ENCODE measurements around the gene HOXD10.

The HOXD10 gene

GRCh38 chr2:176096986-176097819 is 19.4 kb upstream of the HOXD10 start:
- peak; percentile 72 for ATAC-seq (ENCODE audit: low read depth)
- H3K4me1 Mint-ChIP-seq: peaks cover 11% of the 10 kb centered on the region
- H3K4me3 Mint-ChIP-seq: peak overlapping the region; percentile 72
- H3K27ac Mint-ChIP-seq: peak overlapping the region; percentile 53
- peaks cover 3% of the 10 kb centered on the region for H3K9me3 Mint-ChIP-seq
- no peaks in the 10 kb centered on the region for H3K36me3 Mint-ChIP-seq
- peaks cover 37% of the 10 kb centered on the region for H3K27me3 Mint-ChIP-seq
- peak; percentile 34 to 55 for DNase-seq (ENCODE audit: low spot score in 2 of 2)

GRCh38 chr2:176097820-176098365 is 18.7 kb upstream of the HOXD10 start:
- peaks cover 11% of the 10 kb centered on the region for H3K4me1 Mint-ChIP-seq
- no peak for DNase-seq (ENCODE audit: low spot score in 2 of 2)
- H3K4me3 Mint-ChIP-seq: peak overlapping the region; percentile 72
- ATAC-seq (ENCODE audit: low read depth): no peak
- H3K9me3 Mint-ChIP-seq: peaks cover 3% of the 10 kb centered on the region
- peaks cover 37% of the 10 kb centered on the region for H3K27me3 Mint-ChIP-seq
- no peak overlapping the region for H3K27ac Mint-ChIP-seq
- no peaks in the 10 kb centered on the region for H3K36me3 Mint-ChIP-seq

- Mint-ChIP-seq H3K36me3 (no peaks in the 10 kb centered on the region), H3K27ac (no peak overlapping the region), H3K4me3 (no peak overlapping the region), H3K9me3 (peaks cover 3% of the 10 kb centered on the region), H3K4me1 (peaks cover 11% of the 10 kb centered on the region), H3K27me3 (peaks cover 35% of the 10 kb centered on the region)
- ATAC-seq (ENCODE audit: low read depth): no peak
- no peak for DNase-seq (ENCODE audit: low spot score in 2 of 2)
Measured at GRCh38 chr2:176098366-176099158, 18.0 kb upstream of the HOXD10 start.

- Mint-ChIP-seq H3K4me3 (no peak overlapping the region), H3K36me3 (no peaks in the 10 kb centered on the region), H3K9me3 (no peaks in the 10 kb centered on the region), H3K27ac (no peak overlapping the region), H3K4me1 (peaks cover 11% of the 10 kb centered on the region), H3K27me3 (peaks cover 28% of the 10 kb centered on the region)
- DNase-seq (ENCODE audit: low spot score in 2 of 2): no peak
- ATAC-seq (ENCODE audit: low read depth): no peak
Measured at GRCh38 chr2:176099159-176099727, 17.3 kb upstream of the HOXD10 start.

GRCh38 chr2:176099728-176100546 is 16.6 kb upstream of the HOXD10 start, which contains the start of gene HOXD12:
HOXD12 (plus strand) TSS chr2:176099795; CDS start chr2:176099802, 7 bp downstream.
- Mint-ChIP-seq H3K27ac (no peak within 1 kb of the TSS), H3K9me3 (no peaks in the 10 kb centered on the region), H3K4me1 (peaks cover 12% of the 10 kb centered on the region), H3K4me3 (no peak within 1 kb of the TSS), H3K27me3 (peaks cover 27% of the 10 kb centered on the region), H3K36me3 (no peaks in the 10 kb centered on the region)
- DNase-seq (ENCODE audit: low spot score in 2 of 2) (no peak), ATAC-seq (ENCODE audit: low read depth) (no peak)

GRCh38 chr2:176100547-176101140 is 15.9 kb upstream of the HOXD10 start:
- H3K9me3 Mint-ChIP-seq: no peaks in the 10 kb centered on the region
- peaks cover 15% of the 10 kb centered on the region for H3K4me1 Mint-ChIP-seq
- ATAC-seq (ENCODE audit: low read depth): no peak
- no peak for DNase-seq (ENCODE audit: low spot score in 2 of 2)
- peaks cover 30% of the 10 kb centered on the region for H3K27me3 Mint-ChIP-seq
- no peaks in the 10 kb centered on the region for H3K36me3 Mint-ChIP-seq
- H3K27ac Mint-ChIP-seq: no peak overlapping the region
- no peak overlapping the region for H3K4me3 Mint-ChIP-seq

- Mint-ChIP-seq H3K27ac (no peak overlapping the region), H3K36me3 (peaks cover 3% of the 10 kb centered on the region)
Measured at GRCh38 chr2:176101216-176101830, 15.3 kb upstream of the HOXD10 start.

GRCh38 chr2:176101842-176102241 is 14.7 kb upstream of the HOXD10 start:
- Mint-ChIP-seq H3K4me3 (no peak overlapping the region), H3K36me3 (peaks cover 4% of the 10 kb centered on the region), H3K27me3 (peaks cover 32% of the 10 kb centered on the region), H3K4me1 (peaks cover 16% of the 10 kb centered on the region), H3K9me3 (peaks cover 4% of the 10 kb centered on the region), H3K27ac (no peak overlapping the region)
- DNase-seq (ENCODE audit: low spot score in 2 of 2): no peak
- no peak for ATAC-seq (ENCODE audit: low read depth)

More at GRCh38 chr2:176101216-176101830, 15.3 kb upstream of the HOXD10 start:
- H3K4me3 Mint-ChIP-seq: no peak overlapping the region
- DNase-seq (ENCODE audit: low spot score in 2 of 2) (no peak), ATAC-seq (ENCODE audit: low read depth) (no peak)
- H3K4me1 Mint-ChIP-seq: peaks cover 19% of the 10 kb centered on the region
- H3K27me3 Mint-ChIP-seq: peaks cover 35% of the 10 kb centered on the region
- peaks cover 3% of the 10 kb centered on the region for H3K9me3 Mint-ChIP-seq

GRCh38 chr2:176102309-176102866 is 14.2 kb upstream of the HOXD10 start:
- Mint-ChIP-seq H3K9me3 (peaks cover 4% of the 10 kb centered on the region), H3K36me3 (peaks cover 4% of the 10 kb centered on the region), H3K4me1 (peaks cover 13% of the 10 kb centered on the region), H3K4me3 (no peak overlapping the region), H3K27me3 (peaks cover 28% of the 10 kb centered on the region), H3K27ac (no peak overlapping the region)
- ATAC-seq (ENCODE audit: low read depth) (no peak), DNase-seq (ENCODE audit: low spot score in 2 of 2) (no peak)

- Mint-ChIP-seq H3K4me3 (no peak overlapping the region), H3K27me3 (peaks cover 23% of the 10 kb centered on the region), H3K27ac (no peak overlapping the region), H3K36me3 (peaks cover 4% of the 10 kb centered on the region), H3K4me1 (peaks cover 8% of the 10 kb centered on the region), H3K9me3 (peaks cover 4% of the 10 kb centered on the region)
- DNase-seq (ENCODE audit: low spot score in 2 of 2) (no peak), ATAC-seq (ENCODE audit: low read depth) (no peak)
Measured at GRCh38 chr2:176103194-176103593, 13.4 kb upstream of the HOXD10 start.

GRCh38 chr2:176103742-176104315 is 12.7 kb upstream of the HOXD10 start:
- no peak overlapping the region for H3K27ac Mint-ChIP-seq
- peaks cover 25% of the 10 kb centered on the region for H3K27me3 Mint-ChIP-seq
- H3K4me1 Mint-ChIP-seq: peaks cover 8% of the 10 kb centered on the region
- no peak overlapping the region for H3K4me3 Mint-ChIP-seq
- peaks cover 4% of the 10 kb centered on the region for H3K36me3 Mint-ChIP-seq
- ATAC-seq (ENCODE audit: low read depth) (no peak), DNase-seq (ENCODE audit: low spot score in 2 of 2) (no peak)
- H3K9me3 Mint-ChIP-seq: peaks cover 4% of the 10 kb centered on the region

Measured in memory B cell (primary cell).